ENCODE measurements around the gene PDE6B.
"Not testable (repeated sequence)": the region's sequence is repeated elsewhere in the genome, so short reads cannot be mapped to it uniquely, and the experiment has no call there.

Gene PDE6B

GRCh38 chr4:633406-633805 is 8.0 kb downstream of the PDE6B start:
- no peak overlapping the region for H3K27ac ChIP-seq
- TF ChIP-seq, protein P1, sequence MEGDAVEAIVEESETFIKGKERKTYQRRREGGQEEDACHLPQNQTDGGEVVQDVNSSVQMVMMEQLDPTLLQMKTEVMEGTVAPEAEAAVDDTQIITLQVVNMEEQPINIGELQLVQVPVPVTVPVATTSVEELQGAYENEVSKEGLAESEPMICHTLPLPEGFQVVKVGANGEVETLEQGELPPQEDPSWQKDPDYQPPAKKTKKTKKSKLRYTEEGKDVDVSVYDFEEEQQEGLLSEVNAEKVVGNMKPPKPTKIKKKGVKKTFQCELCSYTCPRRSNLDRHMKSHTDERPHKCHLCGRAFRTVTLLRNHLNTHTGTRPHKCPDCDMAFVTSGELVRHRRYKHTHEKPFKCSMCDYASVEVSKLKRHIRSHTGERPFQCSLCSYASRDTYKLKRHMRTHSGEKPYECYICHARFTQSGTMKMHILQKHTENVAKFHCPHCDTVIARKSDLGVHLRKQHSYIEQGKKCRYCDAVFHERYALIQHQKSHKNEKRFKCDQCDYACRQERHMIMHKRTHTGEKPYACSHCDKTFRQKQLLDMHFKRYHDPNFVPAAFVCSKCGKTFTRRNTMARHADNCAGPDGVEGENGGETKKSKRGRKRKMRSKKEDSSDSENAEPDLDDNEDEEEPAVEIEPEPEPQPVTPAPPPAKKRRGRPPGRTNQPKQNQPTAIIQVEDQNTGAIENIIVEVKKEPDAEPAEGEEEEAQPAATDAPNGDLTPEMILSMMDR (conservative IDR thresholded peaks at IDR 0.05), result no peak

DNA sequence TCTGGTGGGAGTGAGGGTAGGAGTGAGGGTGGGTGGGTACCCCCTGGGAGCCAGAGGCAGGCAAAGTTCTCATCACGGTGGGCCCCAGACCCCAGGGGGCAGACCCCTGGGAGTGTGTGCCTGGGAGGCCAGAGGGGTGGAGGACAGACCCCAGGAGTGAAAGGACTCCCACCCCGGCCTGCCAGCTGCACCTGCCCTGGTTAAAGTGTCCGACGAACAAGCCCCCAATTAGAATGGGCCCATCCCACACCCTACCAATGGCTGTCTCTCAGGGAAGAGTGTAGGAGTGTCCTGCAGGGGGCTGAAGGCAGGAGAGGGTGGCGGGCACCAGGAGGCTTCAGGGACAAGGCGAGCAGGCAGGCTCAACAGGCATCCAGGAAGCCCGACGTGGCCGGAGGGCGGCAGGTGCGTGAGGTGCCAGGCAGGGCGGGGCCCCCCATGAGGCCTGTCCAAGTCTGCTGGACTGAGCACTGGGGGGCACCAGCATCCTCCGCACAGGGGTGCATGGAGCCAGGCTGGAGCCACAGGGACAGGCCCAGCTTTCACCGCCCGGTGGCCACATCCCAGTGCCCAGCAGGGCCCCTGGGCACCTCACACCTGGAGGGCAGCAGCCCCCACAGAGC is 8.7 kb downstream of the PDE6B start:
- H3K27ac ChIP-seq, result no peak overlapping the region
- TF ChIP-seq, protein P1 (conservative IDR thresholded peaks at IDR 0.05), result no peak

GRCh38 chr4:634599-634985 is 9.2 kb downstream of the PDE6B start:
- H3K27ac ChIP-seq, result no peak overlapping the region
- TF ChIP-seq, protein P1 (conservative IDR thresholded peaks at IDR 0.05), result no peak

DNA sequence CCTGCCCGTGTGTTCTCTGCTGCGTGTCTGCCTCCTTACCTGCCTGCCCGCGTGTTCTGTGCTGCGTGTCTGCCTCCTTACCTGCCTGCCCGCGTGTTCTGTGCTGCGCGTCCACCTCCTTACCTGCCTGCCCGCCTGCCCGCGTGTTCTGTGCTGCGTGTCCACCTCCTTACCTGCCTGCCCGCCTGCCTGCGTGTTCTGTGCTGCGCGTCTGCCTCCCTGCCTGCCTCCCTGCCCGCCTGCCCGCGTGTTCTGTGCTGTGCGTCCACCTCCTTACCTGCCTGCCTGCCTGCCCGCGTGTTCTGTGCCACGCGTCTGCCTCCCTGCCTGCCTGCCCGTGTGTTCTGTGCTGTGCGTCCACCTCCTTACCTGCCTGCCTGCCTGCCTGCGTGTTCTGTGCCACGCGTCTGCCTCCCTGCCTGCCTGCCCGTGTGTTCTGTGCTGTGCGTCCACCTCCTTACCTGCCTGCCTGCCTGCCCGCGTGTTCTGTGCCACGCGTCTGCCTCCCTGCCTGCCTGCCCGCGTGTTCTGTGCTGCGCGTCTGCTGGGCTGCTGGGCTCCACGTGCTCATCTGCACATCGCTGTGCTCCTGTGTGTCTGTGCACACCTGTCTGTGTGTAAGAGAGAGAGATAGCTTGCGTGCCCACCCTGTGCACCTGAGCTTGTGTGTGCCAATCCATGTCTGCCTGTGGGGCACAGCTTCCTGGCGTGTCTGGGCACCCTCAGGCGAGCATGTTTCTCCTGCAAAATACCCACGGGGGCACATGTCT is 9.9 kb downstream of the PDE6B start:
- H3K27ac ChIP-seq, result not testable (repeated sequence)

- TF ChIP-seq, protein P1 (conservative IDR thresholded peaks at IDR 0.05), result no peak
- no peak overlapping the region for H3K27ac ChIP-seq
Observed at GRCh38 chr4:635851-636627, 10.7 kb downstream of the PDE6B start.

- no peak overlapping the region for H3K27ac ChIP-seq
- TF ChIP-seq, protein P1 (conservative IDR thresholded peaks at IDR 0.05), result no peak
Observed at GRCh38 chr4:636628-637159, 11.3 kb downstream of the PDE6B start.

- TF ChIP-seq, protein P1 (conservative IDR thresholded peaks at IDR 0.05), result no peak
- no peak overlapping the region for H3K27ac ChIP-seq
Observed at GRCh38 chr4:637536-638280, 12.3 kb downstream of the PDE6B start.

- H3K27ac ChIP-seq, result not testable (repeated sequence)
Observed at GRCh38 chr4:642366-642765, 17.0 kb downstream of the PDE6B start.

Data from VCaP (cell line).